ENCODE data around the gene PRDM16. TPM values are rescaled to one million over a fixed set of nuclear protein-coding genes. Genes with fewer than 3 reads are reported as not detected.

Gene PRDM16
- polyA plus RNA-seq, 2 of the 4 experiments (the other 2 are of a cell fraction): 0.03 to 0.35 TPM

DNA sequence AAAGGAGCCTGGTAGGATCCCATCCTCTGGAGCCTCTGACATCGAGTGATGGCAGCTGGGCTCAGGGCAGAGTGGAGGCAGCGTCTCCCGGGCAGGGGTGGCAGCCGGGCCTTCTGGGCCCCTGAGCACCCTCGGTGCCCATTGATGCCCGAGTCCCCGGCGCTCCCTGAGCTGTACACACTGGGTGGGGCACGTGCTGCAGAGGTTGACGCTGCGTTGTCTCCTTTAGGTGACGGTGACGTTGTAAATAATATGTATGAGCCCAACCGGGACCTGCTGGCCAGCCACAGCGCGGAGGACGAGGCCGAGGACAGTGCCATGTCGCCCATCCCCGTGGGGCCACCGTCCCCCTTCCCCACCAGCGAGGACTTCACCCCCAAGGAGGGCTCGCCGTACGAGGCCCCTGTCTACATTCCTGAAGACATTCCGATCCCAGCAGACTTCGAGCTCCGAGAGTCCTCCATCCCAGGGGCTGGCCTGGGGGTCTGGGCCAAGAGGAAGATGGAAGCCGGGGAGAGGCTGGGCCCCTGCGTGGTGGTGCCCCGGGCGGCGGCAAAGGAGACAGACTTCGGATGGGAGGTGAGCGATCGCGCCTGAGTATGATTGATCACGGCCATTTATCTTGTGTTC is 117.0 kb downstream of the PRDM16 start:
- H3K4me2 ChIP-seq: no peak overlapping the region
- WGBS (ENCODE audit: missing lambda C conversion rate): 65% methylated on average over 25 of the region's 38 CpGs
- TF ChIP-seq MAFK (IDR thresholded peaks at IDR 0.05; ENCODE audit: partially characterized antibody) (no peak), HDAC2 (IDR thresholded peaks at IDR 0.05) (no peak), HOXA7 (CRISPR knock-in tag; IDR thresholded peaks at IDR 0.05) (no peak), CBX8 (IDR thresholded peaks at IDR 0.05) (no peak), NFE2L2 (conservative IDR thresholded peaks at IDR 0.05; ENCODE audit: low read length) (no peak), BHLHE40 (IDR thresholded peaks at IDR 0.05; ENCODE audit: low read depth, low read length) (no peak), MAZ (IDR thresholded peaks at IDR 0.05; ENCODE audit: borderline replicate concordance, low read depth, low read length) (no peak), MYC (IDR thresholded peaks at IDR 0.05; ENCODE audit: borderline replicate concordance, low read length) (no peak), RNF2 (IDR thresholded peaks at IDR 0.05; ENCODE audit: borderline replicate concordance, low read depth) (no peak), ZC3H11A (IDR thresholded peaks at IDR 0.05) (no peak), TFCP2L1 (CRISPR knock-in tag; IDR thresholded peaks at IDR 0.05) (no peak), FOSL2 (IDR thresholded peaks at IDR 0.05) (no peak), FOSL2 (CRISPR knock-in tag; IDR thresholded peaks at IDR 0.05) (no peak), FOXS1 (CRISPR knock-in tag; IDR thresholded peaks at IDR 0.05) (no peak), HOXB5 (CRISPR knock-in tag; IDR thresholded peaks at IDR 0.05) (no peak)
- TF ChIP-seq, protein P1, sequence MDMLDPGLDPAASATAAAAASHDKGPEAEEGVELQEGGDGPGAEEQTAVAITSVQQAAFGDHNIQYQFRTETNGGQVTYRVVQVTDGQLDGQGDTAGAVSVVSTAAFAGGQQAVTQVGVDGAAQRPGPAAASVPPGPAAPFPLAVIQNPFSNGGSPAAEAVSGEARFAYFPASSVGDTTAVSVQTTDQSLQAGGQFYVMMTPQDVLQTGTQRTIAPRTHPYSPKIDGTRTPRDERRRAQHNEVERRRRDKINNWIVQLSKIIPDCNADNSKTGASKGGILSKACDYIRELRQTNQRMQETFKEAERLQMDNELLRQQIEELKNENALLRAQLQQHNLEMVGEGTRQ (IDR thresholded peaks at IDR 0.05): no peak
- TF ChIP-seq, protein P2, sequence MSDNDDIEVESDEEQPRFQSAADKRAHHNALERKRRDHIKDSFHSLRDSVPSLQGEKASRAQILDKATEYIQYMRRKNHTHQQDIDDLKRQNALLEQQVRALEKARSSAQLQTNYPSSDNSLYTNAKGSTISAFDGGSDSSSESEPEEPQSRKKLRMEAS (IDR thresholded peaks at IDR 0.05): no peak
- TF ChIP-seq, protein P3, sequence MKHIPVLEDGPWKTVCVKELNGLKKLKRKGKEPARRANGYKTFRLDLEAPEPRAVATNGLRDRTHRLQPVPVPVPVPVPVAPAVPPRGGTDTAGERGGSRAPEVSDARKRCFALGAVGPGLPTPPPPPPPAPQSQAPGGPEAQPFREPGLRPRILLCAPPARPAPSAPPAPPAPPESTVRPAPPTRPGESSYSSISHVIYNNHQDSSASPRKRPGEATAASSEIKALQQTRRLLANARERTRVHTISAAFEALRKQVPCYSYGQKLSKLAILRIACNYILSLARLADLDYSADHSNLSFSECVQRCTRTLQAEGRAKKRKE (CRISPR knock-in tag; IDR thresholded peaks at IDR 0.05; ENCODE audit: low read depth): no peak
- TF ChIP-seq, protein P4, sequence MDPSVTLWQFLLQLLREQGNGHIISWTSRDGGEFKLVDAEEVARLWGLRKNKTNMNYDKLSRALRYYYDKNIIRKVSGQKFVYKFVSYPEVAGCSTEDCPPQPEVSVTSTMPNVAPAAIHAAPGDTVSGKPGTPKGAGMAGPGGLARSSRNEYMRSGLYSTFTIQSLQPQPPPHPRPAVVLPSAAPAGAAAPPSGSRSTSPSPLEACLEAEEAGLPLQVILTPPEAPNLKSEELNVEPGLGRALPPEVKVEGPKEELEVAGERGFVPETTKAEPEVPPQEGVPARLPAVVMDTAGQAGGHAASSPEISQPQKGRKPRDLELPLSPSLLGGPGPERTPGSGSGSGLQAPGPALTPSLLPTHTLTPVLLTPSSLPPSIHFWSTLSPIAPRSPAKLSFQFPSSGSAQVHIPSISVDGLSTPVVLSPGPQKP (IDR thresholded peaks at IDR 0.05; ENCODE audit: low read depth, low read length): no peak
- TF ChIP-seq, protein P5, sequence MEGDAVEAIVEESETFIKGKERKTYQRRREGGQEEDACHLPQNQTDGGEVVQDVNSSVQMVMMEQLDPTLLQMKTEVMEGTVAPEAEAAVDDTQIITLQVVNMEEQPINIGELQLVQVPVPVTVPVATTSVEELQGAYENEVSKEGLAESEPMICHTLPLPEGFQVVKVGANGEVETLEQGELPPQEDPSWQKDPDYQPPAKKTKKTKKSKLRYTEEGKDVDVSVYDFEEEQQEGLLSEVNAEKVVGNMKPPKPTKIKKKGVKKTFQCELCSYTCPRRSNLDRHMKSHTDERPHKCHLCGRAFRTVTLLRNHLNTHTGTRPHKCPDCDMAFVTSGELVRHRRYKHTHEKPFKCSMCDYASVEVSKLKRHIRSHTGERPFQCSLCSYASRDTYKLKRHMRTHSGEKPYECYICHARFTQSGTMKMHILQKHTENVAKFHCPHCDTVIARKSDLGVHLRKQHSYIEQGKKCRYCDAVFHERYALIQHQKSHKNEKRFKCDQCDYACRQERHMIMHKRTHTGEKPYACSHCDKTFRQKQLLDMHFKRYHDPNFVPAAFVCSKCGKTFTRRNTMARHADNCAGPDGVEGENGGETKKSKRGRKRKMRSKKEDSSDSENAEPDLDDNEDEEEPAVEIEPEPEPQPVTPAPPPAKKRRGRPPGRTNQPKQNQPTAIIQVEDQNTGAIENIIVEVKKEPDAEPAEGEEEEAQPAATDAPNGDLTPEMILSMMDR (IDR thresholded peaks at IDR 0.05): no peak
- FAIRE-seq (no peak), DNase-seq (ENCODE audit: low read depth in 1 of 2, low spot score in 1 of 2) (no peak), ATAC-seq (no peak)
- no peak overlapping the region for H3K27ac ChIP-seq
- H3K4me3 ChIP-seq: no peak overlapping the region
- no peaks in the 10 kb centered on the region for H3K9me3 ChIP-seq
- POLR2A ChIA-PET: no interaction called here
- CTCF ChIA-PET: no interaction called here
- no peaks in the 10 kb centered on the region for H3K4me1 ChIP-seq

DNA sequence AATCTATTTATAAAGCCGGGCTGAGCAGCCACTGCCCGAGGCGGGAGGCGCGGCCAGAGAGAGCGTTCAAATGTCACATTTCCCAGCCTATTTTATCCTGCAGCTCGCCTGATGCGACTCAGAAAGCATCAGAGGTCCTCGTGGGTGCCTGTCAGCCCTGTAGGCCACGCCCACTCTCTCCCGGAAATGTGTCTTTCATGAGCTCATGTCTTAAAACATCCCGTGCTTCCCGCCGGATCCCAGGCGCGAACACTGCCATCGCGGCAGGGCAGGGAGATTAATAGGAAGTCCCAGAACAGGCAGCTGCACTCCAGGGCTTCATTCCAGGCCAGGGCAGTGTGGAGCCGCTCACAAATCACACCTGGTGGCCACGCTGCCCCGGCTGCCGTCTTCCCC is 117.5 kb downstream of the PRDM16 start:
- no peak for ATAC-seq

More for the DNA sequence above, 117.5 kb downstream of the PRDM16 start:
- ChIA-PET CTCF (no interaction called here), POLR2A (no interaction called here)
- no peaks in the 10 kb centered on the region for H3K9me3 ChIP-seq
- FAIRE-seq (no peak), DNase-seq (ENCODE audit: low read depth in 1 of 2, low spot score in 1 of 2) (no peak)
- no peak overlapping the region for H3K4me3 ChIP-seq
- H3K27ac ChIP-seq: no peak overlapping the region
- TF ChIP-seq, protein P6, sequence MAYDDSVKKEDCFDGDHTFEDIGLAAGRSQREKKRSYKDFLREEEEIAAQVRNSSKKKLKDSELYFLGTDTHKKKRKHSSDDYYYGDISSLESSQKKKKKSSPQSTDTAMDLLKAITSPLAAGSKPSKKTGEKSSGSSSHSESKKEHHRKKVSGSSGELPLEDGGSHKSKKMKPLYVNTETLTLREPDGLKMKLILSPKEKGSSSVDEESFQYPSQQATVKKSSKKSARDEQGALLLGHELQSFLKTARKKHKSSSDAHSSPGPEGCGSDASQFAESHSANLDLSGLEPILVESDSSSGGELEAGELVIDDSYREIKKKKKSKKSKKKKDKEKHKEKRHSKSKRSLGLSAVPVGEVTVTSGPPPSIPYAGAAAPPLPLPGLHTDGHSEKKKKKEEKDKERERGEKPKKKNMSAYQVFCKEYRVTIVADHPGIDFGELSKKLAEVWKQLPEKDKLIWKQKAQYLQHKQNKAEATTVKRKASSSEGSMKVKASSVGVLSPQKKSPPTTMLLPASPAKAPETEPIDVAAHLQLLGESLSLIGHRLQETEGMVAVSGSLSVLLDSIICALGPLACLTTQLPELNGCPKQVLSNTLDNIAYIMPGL (CRISPR knock-in tag; IDR thresholded peaks at IDR 0.05; ENCODE audit: borderline replicate concordance): no peak
- no peak for TF ChIP-seq EHF (CRISPR knock-in tag; IDR thresholded peaks at IDR 0.05)
- TF ChIP-seq MYC (IDR thresholded peaks at IDR 0.05; ENCODE audit: borderline replicate concordance, low read length): no peak
- no peak for TF ChIP-seq HOXA7 (CRISPR knock-in tag; IDR thresholded peaks at IDR 0.05)
- TF ChIP-seq, protein P5 (IDR thresholded peaks at IDR 0.05): no peak
- TF ChIP-seq, protein P2 (IDR thresholded peaks at IDR 0.05): no peak
- no peak overlapping the region for H3K4me2 ChIP-seq
- WGBS (ENCODE audit: missing lambda C conversion rate): 89% methylated on average over 6 of the region's 22 CpGs
- no peaks in the 10 kb centered on the region for H3K4me1 ChIP-seq

Measured in A549 (cell line).